GM20000 (cell line): ENCODE measurements around the gene USP46.

Experiments
- DNase-seq: peaks from one replicate; pipeline ENCODE4 v3.0.0; 2012; ENCODE audit warnings: low spot score
- TF ChIP-seq, protein P1 (sequence below): IDR thresholded peaks from 2 replicates; pipeline ENCODE4 v1.5.1; 2012; ENCODE audit warnings: mild to moderate bottlenecking, control low read depth; ENCODE audit errors: extremely low read depth, missing control alignments

USP46 gene

GRCh38 chr4:52621567-52621966 is 37.5 kb downstream of the USP46 start:
- TF ChIP-seq, protein P1, sequence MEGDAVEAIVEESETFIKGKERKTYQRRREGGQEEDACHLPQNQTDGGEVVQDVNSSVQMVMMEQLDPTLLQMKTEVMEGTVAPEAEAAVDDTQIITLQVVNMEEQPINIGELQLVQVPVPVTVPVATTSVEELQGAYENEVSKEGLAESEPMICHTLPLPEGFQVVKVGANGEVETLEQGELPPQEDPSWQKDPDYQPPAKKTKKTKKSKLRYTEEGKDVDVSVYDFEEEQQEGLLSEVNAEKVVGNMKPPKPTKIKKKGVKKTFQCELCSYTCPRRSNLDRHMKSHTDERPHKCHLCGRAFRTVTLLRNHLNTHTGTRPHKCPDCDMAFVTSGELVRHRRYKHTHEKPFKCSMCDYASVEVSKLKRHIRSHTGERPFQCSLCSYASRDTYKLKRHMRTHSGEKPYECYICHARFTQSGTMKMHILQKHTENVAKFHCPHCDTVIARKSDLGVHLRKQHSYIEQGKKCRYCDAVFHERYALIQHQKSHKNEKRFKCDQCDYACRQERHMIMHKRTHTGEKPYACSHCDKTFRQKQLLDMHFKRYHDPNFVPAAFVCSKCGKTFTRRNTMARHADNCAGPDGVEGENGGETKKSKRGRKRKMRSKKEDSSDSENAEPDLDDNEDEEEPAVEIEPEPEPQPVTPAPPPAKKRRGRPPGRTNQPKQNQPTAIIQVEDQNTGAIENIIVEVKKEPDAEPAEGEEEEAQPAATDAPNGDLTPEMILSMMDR, result no peak
- DNase-seq, result no peak

GRCh38 chr4:52619591-52619931 is 39.5 kb downstream of the USP46 start:
- TF ChIP-seq, protein P1, result no peak
- DNase-seq, result no peak

DNA sequence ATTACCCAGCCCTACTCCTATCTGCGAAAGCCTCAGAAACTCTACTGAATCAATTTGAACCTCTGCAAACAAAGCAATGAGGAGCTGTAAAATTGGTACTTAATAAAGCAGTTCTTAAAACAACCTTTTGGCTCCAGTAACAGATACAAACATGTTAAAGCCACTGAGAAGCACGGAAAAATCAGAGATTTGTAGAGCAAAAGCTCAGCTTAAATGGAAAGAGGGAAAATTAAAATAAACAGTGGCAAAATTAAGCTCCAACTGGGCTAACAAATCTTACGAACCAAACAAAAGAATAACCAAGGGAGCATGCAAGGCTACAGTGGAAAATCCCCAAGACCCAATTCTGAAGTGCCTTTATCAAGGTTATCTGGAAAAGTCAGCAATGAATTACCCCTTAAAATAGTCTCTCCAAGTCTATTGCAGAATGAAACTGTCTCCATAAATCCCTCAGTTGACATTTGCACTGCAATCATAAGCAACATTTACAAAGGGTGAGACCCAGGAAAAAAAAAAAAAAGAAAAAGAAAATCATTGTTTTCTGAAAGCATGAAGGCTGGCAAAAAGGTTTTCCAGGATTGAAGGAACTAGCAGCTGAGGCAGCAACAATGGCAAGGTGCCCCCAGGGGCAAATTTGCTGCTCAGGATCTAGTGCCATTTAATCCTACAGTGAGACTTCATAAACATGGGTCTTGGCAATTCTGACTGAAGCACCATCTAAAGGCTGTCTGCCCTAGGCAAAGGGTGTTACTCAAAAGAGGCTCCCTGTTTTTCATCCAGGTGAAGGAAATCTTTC is 40.1 kb downstream of the USP46 start:
- TF ChIP-seq, protein P1, result no peak
- DNase-seq, result no peak

GRCh38 chr4:52617336-52618020 is 41.6 kb downstream of the USP46 start:
- TF ChIP-seq, protein P1, result no peak
- DNase-seq, result peak; percentile 20

DNA sequence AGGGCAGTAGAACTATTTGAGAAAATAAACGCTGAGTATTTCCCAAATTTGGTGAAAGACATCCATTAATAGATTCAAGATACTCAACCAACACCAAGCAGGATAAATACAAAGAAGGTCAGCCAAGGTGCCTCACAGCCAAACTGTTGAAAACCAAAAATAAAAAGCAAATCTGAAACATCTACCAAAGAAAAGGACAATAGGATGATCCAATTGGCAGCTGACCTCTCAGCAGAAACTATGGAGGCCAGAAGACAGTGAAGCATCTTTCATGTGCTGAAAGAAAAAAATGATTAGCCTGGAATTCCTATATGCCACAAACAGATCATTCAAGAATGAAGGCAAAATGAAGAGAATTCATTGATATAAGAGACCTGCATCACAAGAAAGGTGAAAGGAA is 44.9 kb downstream of the USP46 start:
- no peak for DNase-seq
- TF ChIP-seq, protein P1, result no peak

GRCh38 chr4:52612341-52612740 is 46.8 kb downstream of the USP46 start:
- no peak for DNase-seq
- TF ChIP-seq, protein P1, result no peak

DNA sequence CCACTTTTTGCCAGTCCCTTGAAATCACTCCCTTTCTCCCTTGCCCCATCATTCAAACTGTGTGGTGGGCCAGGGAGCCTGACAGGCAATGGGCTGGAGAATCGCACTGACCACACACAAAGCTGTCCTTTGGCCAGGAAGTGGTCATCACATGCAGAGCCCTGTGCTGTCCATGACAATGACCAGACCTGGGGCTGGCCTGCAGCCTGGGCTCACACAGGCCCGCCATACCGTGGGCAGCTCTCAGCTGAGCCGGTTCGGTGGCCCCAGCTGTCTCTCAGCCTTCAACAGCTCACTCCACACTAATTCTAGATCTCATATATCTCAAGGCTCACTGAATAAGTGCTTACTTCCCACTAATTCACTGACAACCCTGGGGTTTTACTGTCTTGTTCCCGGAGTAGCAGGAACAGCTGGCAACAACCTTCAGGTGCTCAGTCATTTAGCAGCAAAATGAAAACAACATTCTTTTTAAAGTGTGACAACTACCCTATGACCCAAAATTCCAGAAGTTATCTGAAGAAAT is 48.0 kb downstream of the USP46 start:
- no peak for DNase-seq
- TF ChIP-seq, protein P1, result no peak
